Stimulated activated CD8-positive, alpha-beta memory T cell treated with anti-CD3 and anti-CD28 coated beads, Interleukin-7, amount 100 ng/mL, for 24 hours (primary cell): ENCODE measurements around the gene PARP14.
"Not testable (repeated sequence)": the region's sequence is repeated elsewhere in the genome, so short reads cannot be mapped to it uniquely, and the experiment has no call there.

Source experiments
- DNase-seq: peaks from one replicate; pipeline ENCODE4 v3.0.0-alpha.2; 2020; ENCODE audit warnings: low read depth

Gene PARP14

DNA sequence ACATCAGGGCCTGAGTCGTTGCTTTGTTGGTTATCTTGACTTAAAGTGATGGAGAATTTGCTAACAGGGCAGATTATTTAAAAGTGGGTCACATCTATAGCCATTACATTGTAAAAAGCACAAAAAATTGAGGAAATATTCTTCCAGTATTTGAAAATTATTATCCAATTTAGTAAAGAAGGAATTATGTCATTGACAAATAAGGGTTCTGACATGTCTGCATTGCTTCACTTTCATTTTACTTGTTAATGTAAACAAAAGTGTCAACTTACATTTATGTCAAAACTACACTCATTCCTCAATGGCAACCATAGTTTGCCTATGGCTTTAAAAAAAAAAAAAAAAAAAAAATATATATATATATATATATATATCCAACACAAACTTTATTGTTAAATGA is 3.4 kb upstream of the PARP14 start:
- DNase-seq, result no peak

GRCh38 chr3:122678506-122678905 is 2.1 kb upstream of the PARP14 start:
- DNase-seq, result no peak

- DNase-seq, result peak; percentile 55
Measured at GRCh38 chr3:122679085-122679881, 1.4 kb upstream of the PARP14 start.

GRCh38 chr3:122679882-122680474 is 661 bp upstream of the PARP14 start:
- no peak for DNase-seq

DNA sequence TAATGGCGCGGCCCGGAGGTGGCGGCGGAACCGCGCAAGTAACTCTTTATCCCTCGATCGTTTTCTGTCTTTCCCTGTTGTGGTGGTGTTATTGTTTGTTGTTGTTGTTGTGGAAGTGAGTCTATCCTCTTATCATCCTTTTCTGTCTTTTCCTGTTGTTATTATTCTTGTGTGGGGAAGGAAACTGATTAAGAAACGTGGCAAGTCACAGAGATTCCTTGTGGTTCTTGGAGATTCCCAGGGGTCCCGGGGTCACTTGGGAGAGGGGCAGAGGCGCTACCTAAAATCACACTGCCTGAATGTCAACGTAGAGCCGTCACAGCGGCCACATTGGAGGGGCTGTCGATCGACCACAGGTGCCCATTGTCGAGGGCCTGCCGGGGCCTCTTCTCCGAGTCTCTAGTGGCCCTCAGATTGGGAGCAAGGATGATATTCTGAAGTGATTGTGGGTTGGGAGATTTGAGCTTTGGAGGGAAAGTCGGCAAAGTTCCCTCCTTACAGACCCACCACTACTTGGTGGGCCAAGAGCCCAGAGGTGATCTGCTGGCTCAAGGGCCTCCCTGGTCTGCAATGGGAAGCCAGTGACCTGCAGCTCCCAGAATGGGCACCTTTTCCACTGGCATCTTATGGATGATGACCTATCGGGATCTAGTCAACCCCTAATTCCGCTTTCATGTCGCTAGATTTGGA is 790 bp downstream of the PARP14 start:
- DNase-seq, result no peak

- no peak for DNase-seq
Measured at GRCh38 chr3:122681974-122682409, 1.4 kb downstream of the PARP14 start.

DNA sequence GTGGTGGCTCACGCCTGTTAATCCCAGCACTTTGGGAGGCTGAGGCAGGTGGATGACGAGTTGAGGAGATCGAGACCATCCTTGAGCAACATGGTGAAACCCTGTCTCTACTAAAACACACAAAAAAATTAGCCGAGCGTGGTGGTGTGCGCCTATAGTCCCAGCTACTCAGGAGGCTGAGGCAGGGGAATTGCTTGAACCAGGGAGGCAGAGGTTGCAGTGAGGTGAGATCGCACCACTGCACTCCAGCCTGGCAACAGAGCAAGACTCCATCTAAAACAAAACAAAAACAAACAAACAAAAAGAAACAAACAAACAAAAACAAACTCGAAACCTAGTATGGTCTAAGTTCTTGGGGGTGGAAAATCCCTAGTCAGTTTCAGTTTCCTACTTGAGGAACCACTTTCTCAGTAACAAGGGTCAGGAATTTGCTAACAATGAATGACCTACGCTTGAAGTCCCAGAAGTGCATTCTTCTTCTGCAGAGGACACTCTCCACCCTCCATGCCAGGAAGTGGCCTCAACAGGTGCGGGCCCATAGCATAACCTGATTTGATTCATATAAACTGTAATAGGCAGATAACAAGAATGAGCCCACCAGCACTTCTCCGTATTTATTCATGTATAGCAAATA is 2.3 kb downstream of the PARP14 start:
- not testable (repeated sequence) for DNase-seq

DNA sequence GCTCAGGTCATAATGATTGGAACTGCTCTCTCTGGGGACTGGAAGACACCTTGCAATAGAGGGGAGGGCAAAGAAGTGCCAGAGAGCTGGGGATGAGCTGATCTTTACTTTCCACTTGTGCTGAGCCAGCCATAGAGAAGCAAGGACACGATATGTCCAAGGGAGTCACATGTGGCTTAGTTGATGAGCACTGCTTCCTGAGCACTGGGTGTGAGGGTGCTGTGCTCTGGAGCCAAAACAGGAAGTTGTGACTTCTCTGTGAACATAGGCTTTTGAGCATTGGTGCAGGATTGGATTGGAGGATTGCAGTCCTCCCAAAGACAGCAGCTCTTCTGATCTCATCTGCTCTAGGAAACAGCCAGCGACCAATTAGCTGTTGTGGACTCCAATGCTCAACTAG is 6.7 kb downstream of the PARP14 start:
- no peak for DNase-seq

- DNase-seq, result no peak
Measured at GRCh38 chr3:122688996-122689395, 8.4 kb downstream of the PARP14 start.

DNA sequence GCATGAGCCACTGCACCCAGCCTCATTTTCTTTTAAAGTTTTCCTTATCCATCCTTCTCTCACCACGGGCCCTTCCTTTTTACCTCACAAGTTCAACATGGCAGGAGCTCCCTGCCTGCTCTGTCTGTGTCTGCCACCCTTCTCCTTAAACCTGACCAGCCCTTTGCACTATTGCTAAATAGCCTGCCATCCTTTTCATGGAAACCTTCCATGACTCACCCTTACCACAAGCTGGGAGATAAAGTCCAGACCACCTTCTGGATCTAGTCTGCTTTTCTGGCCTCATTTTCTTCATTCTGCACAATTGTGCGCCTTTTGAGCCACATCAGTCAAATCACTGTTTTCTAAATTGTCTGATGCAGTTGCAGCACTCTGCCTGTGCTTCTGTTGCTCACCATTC is 8.9 kb downstream of the PARP14 start:
- DNase-seq, result no peak

- DNase-seq, result no peak
Measured at GRCh38 chr3:122690096-122690495, 9.5 kb downstream of the PARP14 start.

DNA sequence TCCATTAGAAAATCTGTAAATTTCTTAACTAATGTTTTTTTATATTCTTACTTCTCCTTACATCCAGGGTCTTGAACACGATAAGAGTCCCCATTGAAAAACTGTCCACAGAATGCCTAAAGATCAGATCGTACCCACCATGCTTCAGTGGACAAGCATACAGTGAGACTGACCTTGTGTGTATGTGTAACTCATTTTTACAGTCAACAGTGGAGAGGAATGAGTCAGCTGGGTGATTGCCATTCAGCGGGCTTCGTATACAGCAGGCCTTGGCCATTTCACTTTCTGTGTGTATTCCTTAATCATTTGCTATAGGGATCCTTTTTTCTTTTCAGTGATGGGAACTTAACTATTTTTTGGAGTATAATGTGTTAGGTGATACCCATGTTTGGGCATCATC is 10.6 kb downstream of the PARP14 start:
- DNase-seq, result no peak

DNA sequence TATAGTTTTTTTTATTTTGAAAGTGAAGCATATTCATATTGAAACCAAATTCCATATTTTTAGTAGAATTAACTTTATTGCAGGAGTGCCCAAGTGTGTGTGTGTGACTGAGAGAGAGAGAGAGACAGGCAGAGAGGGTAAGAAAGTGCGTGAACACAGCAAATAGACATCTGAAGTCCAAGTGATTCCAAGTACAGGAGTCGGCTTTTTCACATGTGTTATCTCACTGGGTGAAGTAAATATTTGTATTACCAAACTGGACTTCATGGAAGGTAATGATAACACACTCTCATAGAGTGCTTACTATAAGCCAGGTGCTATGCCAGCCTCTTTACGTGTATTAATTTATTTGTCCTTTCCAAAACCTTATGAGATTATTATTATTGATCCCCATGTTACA is 12.0 kb downstream of the PARP14 start:
- no peak for DNase-seq

- DNase-seq, result no peak
Measured at GRCh38 chr3:122694966-122695365, 14.3 kb downstream of the PARP14 start.

DNA sequence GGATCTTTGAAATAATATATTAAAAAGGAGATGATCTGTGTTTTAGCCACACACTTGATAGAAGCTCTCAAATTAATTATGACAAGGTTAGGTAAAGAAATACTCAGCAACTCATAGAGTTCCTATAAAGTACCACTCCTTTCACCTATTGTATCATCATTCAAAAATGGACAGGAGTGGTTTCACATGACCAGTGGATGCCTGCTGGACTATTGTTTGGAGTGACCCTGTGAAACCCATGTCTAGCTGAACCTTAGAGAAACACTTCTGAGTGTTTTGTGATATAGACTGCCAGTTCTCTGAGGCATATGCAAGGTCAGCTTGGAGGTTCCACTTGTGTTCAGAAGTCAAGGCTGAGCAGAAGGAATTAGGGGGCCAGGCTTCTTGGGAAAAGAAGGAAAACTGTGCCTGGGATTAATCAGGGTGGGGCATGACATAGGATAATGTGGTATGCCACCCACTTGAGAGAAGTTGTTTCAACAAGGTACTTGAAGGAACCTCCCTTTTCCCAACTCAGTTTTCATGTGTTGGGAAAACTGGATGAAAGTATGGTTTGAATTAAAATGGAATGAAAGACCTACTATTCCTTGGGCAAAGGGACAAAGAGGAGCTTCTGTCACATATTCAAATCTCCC is 15.4 kb downstream of the PARP14 start:
- no peak for DNase-seq

DNA sequence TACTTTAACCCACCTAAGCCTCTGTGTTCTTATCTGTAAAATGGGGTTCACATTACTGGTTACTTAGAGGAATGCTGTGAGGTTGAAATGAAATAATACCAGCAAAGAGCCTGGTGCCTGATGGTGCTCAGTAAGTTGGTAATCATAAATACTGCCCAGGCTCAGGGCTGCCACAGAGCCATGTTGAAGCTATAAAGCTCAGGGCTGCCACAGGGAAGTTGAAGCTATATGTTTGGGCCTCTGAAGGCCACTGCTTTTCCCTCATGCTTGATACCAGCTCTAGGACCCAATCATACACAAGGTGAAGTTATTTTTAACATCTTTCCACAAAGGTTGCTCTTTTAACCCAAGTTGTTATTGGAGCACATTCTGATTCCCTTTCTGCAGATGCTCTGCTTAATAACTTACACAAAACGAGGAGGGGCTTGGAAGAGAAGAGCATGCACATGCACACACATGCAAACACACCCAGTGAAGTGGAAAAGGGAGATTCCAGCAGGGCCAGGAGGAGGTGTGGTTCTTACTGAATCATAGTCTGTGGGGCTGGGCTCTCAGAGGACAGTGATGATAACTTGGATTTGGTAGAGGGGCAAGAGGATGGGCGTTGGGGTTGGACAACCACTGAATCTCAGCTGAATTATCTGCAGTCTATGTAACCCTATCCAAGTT is 17.4 kb downstream of the PARP14 start:
- DNase-seq, result no peak

- DNase-seq, result no peak
Measured at GRCh38 chr3:122700193-122700592, 19.6 kb downstream of the PARP14 start.

GRCh38 chr3:122705379-122705778 is 24.7 kb downstream of the PARP14 start:
- no peak for DNase-seq

GRCh38 chr3:122710616-122711251 is 30.1 kb downstream of the PARP14 start:
- not testable (repeated sequence) for DNase-seq

DNA sequence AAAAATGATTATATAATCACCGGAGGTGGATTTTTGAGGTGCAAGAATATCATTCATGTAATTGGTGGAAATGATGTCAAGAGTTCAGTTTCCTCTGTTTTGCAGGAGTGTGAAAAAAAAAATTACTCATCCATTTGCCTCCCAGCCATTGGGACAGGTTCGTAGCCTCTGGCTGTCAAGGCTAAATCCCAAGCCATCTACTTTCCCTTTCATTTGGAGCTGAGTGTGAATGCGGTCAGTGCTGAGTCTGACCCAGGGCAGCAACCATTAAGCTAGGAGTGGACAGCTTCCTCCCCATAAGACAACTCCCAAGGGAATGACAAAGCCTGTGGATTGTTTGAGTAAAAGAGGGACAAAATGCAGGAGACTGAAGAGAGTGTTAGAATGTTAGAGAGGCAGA is 33.6 kb downstream of the PARP14 start:
- DNase-seq, result no peak

DNA sequence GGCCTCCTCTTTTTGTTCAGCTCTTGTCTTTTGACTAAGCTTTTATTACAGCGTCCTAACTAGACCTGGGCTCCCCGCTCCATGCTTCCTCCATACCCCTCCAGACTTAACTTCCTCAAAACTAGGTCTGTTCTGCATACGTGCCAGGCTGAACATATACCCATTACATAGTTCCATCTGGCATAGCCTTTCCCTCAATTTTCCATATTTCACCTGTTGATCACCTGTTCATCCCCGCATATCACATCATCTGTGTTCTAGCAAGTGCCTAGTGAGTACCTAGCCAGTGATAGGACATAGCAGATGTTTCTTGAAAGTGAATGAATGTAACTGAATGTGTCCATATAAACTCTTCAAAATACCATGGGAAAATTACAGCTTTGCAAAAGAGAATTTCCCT is 36.0 kb downstream of the PARP14 start:
- no peak for DNase-seq
